K562 (cell line): ENCODE measurements around the gene ELF1. TPM values are rescaled to one million over a fixed set of nuclear protein-coding genes. Genes with fewer than 3 reads are reported as not detected.

Source experiments
- ATAC-seq: fragments of 200-7000 bp; cut with Tn5 transposase; 3 replicates; pipeline ENCODE4 v1.9.1; 2020; ENCODE audit warnings: moderate library complexity
- BruUV-seq: library from RNA; stranded (reverse); fragments of 400-500 nt; replicated peaks from 2 replicates; lab custom pipeline; 2021; lab: Mats Ljungman, UMichigan
- CTCF ChIA-PET: fragments of 300-600 bp; formaldehyde crosslinking; extraction: SDS; loops from one replicate; lab custom pipeline; 2021; ENCODE audit warnings: low intra/inter-chr PET ratio; lab: Yijun Ruan, JAX
- POLR2A ChIA-PET: fragments of 300-600, 350-650 bp; sonication (Branson Sonifier 250); formaldehyde crosslinking; extraction: SDS; loops from one replicate; lab custom pipeline; 2021; ENCODE audit warnings: antibody characterized with exemption, inconsistent platforms; lab: Yijun Ruan, JAX
- DNase-seq, 4 experiments: peaks; one replicate each; pipeline versions ENCODE4 v3.0.0 to v3.0.0-alpha.2; 2011 to 2018; ENCODE audit warnings: low spot score in 3 of 4, mixed read lengths in 3 of 4; ENCODE audit errors: extremely low read depth in 1 of 4
- FAIRE-seq: peaks from 2 replicates; lab custom pipeline; 2011; peaks lifted over from hg19 to GRCh38; lab: Jason Lieb, UNC
- H2AFZ ChIP-seq: 2 replicates; pipeline ENCODE4 v1.6.0; 2011; ENCODE audit warnings: low read depth, low read length, control low read depth, inconsistent platforms
- H3K27ac ChIP-seq: fragments of 200-600 bp; 3 replicates; pipeline ENCODE4 v1.8.0; 2011; ENCODE audit warnings: low read depth, mild to moderate bottlenecking, control low read depth, inconsistent platforms, low read length, moderate library complexity, mixed read lengths; ENCODE audit errors: extremely low read depth
- H3K27me3 ChIP-seq, 2 experiments: fragments of 300-600 bp in 1 of 2; 2 replicates in 1 of 2; 3 replicates in 1 of 2; pipeline versions ENCODE4 v1.6.0 to v1.8.0; 2011; ENCODE audit warnings: inconsistent platforms in 2 of 2, low read length in 2 of 2, mild to moderate bottlenecking in 1 of 2, mixed read lengths in 1 of 2, moderate library complexity in 1 of 2; ENCODE audit not compliant: control insufficient read depth in 2 of 2, insufficient read depth in 2 of 2
- H3K36me3 ChIP-seq: fragments of 300-600 bp; 3 replicates; pipeline ENCODE4 v1.8.0; 2011; ENCODE audit warnings: mild to moderate bottlenecking, low read length, inconsistent platforms; ENCODE audit not compliant: control insufficient read depth, insufficient read depth
- H3K4me1 ChIP-seq, 2 experiments: fragments of 200-600 bp in 1 of 2; replicated peaks in 1 of 2; 2 replicates in 1 of 2; 3 replicates in 1 of 2; pipeline versions ENCODE4 v1.5.1 to v1.8.0; 2011; ENCODE audit warnings: inconsistent platforms in 2 of 2, low read length in 2 of 2, mild to moderate bottlenecking in 1 of 2, mixed read lengths in 1 of 2, moderate library complexity in 1 of 2; ENCODE audit not compliant: control insufficient read depth in 2 of 2, insufficient read depth in 2 of 2
- H3K4me2 ChIP-seq: 2 replicates; pipeline ENCODE4 v1.6.1; 2011; ENCODE audit warnings: low read length, control low read depth, inconsistent platforms, mixed read lengths; ENCODE audit not compliant: insufficient read depth
- H3K4me3 ChIP-seq: fragments of 200-600 bp; sonication (generic), shearing (Covaris generic); 2 replicates; pipeline ENCODE4 v1.5.1; 2016; ENCODE audit warnings: control low read depth, inconsistent platforms
- H3K79me2 ChIP-seq: fragments of 200-600 bp; 3 replicates; pipeline ENCODE4 v1.8.0; 2011; ENCODE audit warnings: low read length, inconsistent platforms; ENCODE audit not compliant: control insufficient read depth, insufficient read depth
- H3K9ac ChIP-seq, 2 experiments: 2 replicates each; pipeline versions ENCODE4 v1.6.0 to v1.6.1; 2011; ENCODE audit warnings: low read depth in 2 of 2, low read length in 2 of 2, control low read depth in 1 of 2, inconsistent platforms in 1 of 2, mild to moderate bottlenecking in 1 of 2, mixed read lengths in 1 of 2; ENCODE audit not compliant: insufficient read depth in 1 of 2
- H3K9me1 ChIP-seq: one replicate; pipeline ENCODE4 v1.6.0; 2011; ENCODE audit warnings: inconsistent platforms, mild to moderate bottlenecking, low read length, moderate library complexity; ENCODE audit not compliant: control insufficient read depth, insufficient read depth
- H3K9me3 ChIP-seq: replicated peaks from 2 replicates; pipeline ENCODE4 v1.5.1; 2011; ENCODE audit warnings: low read depth, low read length, inconsistent platforms; ENCODE audit not compliant: control insufficient read depth, insufficient read depth
- H4K20me1 ChIP-seq: replicated peaks from 2 replicates; pipeline ENCODE4 v1.6.1; 2011; ENCODE audit warnings: low read length, inconsistent platforms, mixed read lengths; ENCODE audit not compliant: control insufficient read depth, insufficient read depth
- MEF2A ChIP-seq: IDR thresholded peaks from 2 replicates; pipeline ENCODE4 v1.6.1; 2011; ENCODE audit warnings: low read depth, mild to moderate bottlenecking, low read length, moderate library complexity; ENCODE audit not compliant: control insufficient read depth
- MEIS2 ChIP-seq: fragments of 450-650 bp; IDR thresholded peaks from 2 replicates; pipeline ENCODE4 v1.6.1; 2014; ENCODE audit warnings: mild to moderate bottlenecking; ENCODE audit not compliant: partially characterized antibody
- PKNOX1 ChIP-seq: fragments of 450-650 bp; IDR thresholded peaks from 2 replicates; pipeline ENCODE4 v1.6.1; 2016
- WGBS: fragments of 100-300 bp; shearing (Covaris generic); methylation state at CpG from one replicate; pipeline ENCODE4 v1.1.6; 2016; ENCODE audit warnings: low coverage, mixed read lengths; ENCODE audit not compliant: insufficient coverage; ENCODE audit errors: missing lambda C conversion rate; 5-methylcytosine and 5-hydroxymethylcytosine counted together
- in situ Hi-C: fragments of 300-500 bp; cut with MboI; formaldehyde crosslinking; loops from 4 replicates; pipeline ENCODE4 v1.15.0; 2018; ENCODE audit warnings: inconsistent platforms, mixed read lengths
- intact Hi-C: fragments of 100-400 bp; cut with micrococcal nuclease; formaldehyde crosslinking; loops from 2 replicates; pipeline ENCODE4 v1.14.2; 2022
- polyA plus RNA-seq, 8 experiments: library from polyadenylated mRNA; depleted of rRNA in 4 of 8; stranded (reverse) in 5 of 8; unstranded in 3 of 8; fragments of >200 nt; fragmentation: Nextera tagmentation in 2 of 8; fragmentation: Illumina TruSeq in 1 of 8; extraction: Ambion mirVana in 2 of 8; extraction: Trizol in 1 of 8; gene quantifications; 2 replicates each; pipeline versions ENCODE4 v1.2.1 to v1.2.3, GENCODE V29; 2011 to 2014; ENCODE audit warnings: inconsistent platforms in 1 of 8, missing spikeins in 1 of 8
- total RNA-seq, 7 experiments: library from RNA; depleted of rRNA in 6 of 7; stranded (reverse); fragments of >200 nt in 6 of 7; fragmentation: Illumina TruSeq in 2 of 7; extraction: Trizol in 2 of 7; gene quantifications; 2 replicates each; pipeline versions ENCODE4 v1.2.1 to v1.2.3, GENCODE V29; 2011 to 2021; ENCODE audit warnings: low replicate concordance in 1 of 7

The ELF1 gene
- total and polyA plus RNA-seq, 9 of the 15 experiments (the other 6 are each of a cell fraction or from before 2014, with no cell fraction given) = 24.7 to 54.4 (median 33.4) TPM

- CTCF ChIA-PET = no interaction called here
- no peak for DNase-seq
- WGBS = 14% methylated on average over 3 of the region's 3 CpGs
- TF ChIP-seq PKNOX1 (0 out of 2 replicates have a peak, but pooled peaks have one; percentile 25), MEIS2 (peak; percentile 35), MEF2A (no peak)
- FAIRE-seq = no peak
- H4K20me1 ChIP-seq = no peaks in the 10 kb centered on the region
- BruUV-seq = no TSS peak
- peak overlapping the region in 1 of 2 experiments; percentile 22; a peak in 1 of 4 replicates for H3K9ac ChIP-seq
- no peak overlapping the region for H3K4me3 ChIP-seq
- no peaks in the 10 kb centered on the region for H3K27me3 ChIP-seq
- no peaks in the 10 kb centered on the region for H3K9me1 ChIP-seq
- H3K27ac ChIP-seq = peak overlapping the region; percentile 82; the same call in 2 of the 3 replicates
- intact Hi-C loops (no loop called here), in situ Hi-C loops (no loop called here)
- POLR2A ChIA-PET = interaction anchor here (0.7 kb wide), 1 partner anchor 70 kb away, joined by 4 read pairs; no protein-coding TSS in a partner anchor
- H3K36me3 ChIP-seq = peaks cover 7% of the 10 kb centered on the region
- H3K4me2 ChIP-seq = peak overlapping the region; percentile 23
- no peak overlapping the region for H2AFZ ChIP-seq
- no peak for ATAC-seq
- H3K4me1 ChIP-seq = peaks cover 0 to 23% of the 10 kb centered on the region in 2 experiments; a peak in 1 of 5 replicates
- no peaks in the 10 kb centered on the region for H3K9me3 ChIP-seq
- peaks cover 98% of the 10 kb centered on the region for H3K79me2 ChIP-seq
Measured at GRCh38 chr13:40984668-40985366, 34.3 kb downstream of the ELF1 start.
